Measurements from ENCODE around the gene MEGF11. TPM values are rescaled to one million over a fixed set of nuclear protein-coding genes. Genes with fewer than 3 reads are reported as not detected.
A peak's percentile ranks its signal among the peaks of the same experiment; 100 is the strongest.

Gene MEGF11
- total RNA-seq, 4 donors from 2014 or later: 2.4 to 8.5 (median 4.3) TPM

- TF ChIP-seq EP300 (IDR thresholded peaks at IDR 0.05) (no peak), POLR2A (IDR thresholded peaks at IDR 0.05) (no peak), POLR2AphosphoS5 (IDR thresholded peaks at IDR 0.05) (no peak)
- TF ChIP-seq, protein P1, sequence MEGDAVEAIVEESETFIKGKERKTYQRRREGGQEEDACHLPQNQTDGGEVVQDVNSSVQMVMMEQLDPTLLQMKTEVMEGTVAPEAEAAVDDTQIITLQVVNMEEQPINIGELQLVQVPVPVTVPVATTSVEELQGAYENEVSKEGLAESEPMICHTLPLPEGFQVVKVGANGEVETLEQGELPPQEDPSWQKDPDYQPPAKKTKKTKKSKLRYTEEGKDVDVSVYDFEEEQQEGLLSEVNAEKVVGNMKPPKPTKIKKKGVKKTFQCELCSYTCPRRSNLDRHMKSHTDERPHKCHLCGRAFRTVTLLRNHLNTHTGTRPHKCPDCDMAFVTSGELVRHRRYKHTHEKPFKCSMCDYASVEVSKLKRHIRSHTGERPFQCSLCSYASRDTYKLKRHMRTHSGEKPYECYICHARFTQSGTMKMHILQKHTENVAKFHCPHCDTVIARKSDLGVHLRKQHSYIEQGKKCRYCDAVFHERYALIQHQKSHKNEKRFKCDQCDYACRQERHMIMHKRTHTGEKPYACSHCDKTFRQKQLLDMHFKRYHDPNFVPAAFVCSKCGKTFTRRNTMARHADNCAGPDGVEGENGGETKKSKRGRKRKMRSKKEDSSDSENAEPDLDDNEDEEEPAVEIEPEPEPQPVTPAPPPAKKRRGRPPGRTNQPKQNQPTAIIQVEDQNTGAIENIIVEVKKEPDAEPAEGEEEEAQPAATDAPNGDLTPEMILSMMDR (IDR thresholded peaks at IDR 0.05): no peak
- WGBS: 85% methylated on average over 9 of the region's 9 CpGs
- H3K4me3 ChIP-seq: no peak overlapping the region
- H3K9me3 ChIP-seq: no peaks in the 10 kb centered on the region
- DNase-seq (ENCODE audit: low spot score in 2 of 2): peak in 1 of 2 donors; percentile 49
- H3K36me3 ChIP-seq: no peaks in the 10 kb centered on the region
- peaks cover 5% of the 10 kb centered on the region for H3K4me1 ChIP-seq
- no peak overlapping the region for H3K27ac ChIP-seq
- H3K27me3 ChIP-seq: no peaks in the 10 kb centered on the region
Observed at GRCh38 chr15:66094331-66094730, 159.2 kb downstream of the MEGF11 start.

- Histone ChIP-seq H3K27ac (no peak overlapping the region), H3K4me1 (no peaks in the 10 kb centered on the region), H3K9me3 (no peaks in the 10 kb centered on the region), H3K36me3 (no peaks in the 10 kb centered on the region), H3K4me3 (no peak overlapping the region), H3K27me3 (no peaks in the 10 kb centered on the region)
- DNase-seq (ENCODE audit: low spot score in 2 of 2): peak in 1 of 2 donors; percentile 15
- TF ChIP-seq POLR2AphosphoS5 (IDR thresholded peaks at IDR 0.05) (no peak), POLR2A (IDR thresholded peaks at IDR 0.05) (no peak), EP300 (IDR thresholded peaks at IDR 0.05) (no peak)
- TF ChIP-seq, protein P1 (IDR thresholded peaks at IDR 0.05): no peak
- 80% methylated on average over 7 of the region's 7 CpGs for WGBS
Observed at GRCh38 chr15:66092053-66093016, 161.2 kb downstream of the MEGF11 start.

DNA sequence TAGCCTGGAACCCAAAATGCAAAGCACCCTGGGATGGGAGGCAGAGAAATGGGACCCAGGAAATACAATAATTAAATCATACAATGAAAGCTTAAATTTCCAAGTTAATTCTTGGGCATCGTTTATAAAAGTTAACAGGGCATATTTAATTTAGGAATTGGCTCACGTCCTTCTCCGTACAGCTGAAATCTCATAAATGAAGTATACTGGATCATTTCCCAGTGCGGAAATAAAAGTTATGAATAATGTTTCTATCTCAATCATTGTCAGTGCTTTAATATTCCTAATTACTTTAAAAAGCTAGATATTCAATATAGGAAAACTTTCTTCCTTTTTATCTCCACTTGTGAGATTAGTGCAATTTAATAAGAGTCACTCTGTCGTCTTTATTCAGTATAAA is 164.0 kb downstream of the MEGF11 start:
- Histone ChIP-seq H3K27me3 (no peaks in the 10 kb centered on the region), H3K9me3 (no peaks in the 10 kb centered on the region), H3K36me3 (no peaks in the 10 kb centered on the region), H3K4me1 (no peaks in the 10 kb centered on the region), H3K27ac (no peak overlapping the region), H3K4me3 (no peak overlapping the region)
- no peak for DNase-seq (ENCODE audit: low spot score in 2 of 2)
- 64% methylated on average over 5 of the region's 5 CpGs for WGBS
- TF ChIP-seq POLR2AphosphoS5 (IDR thresholded peaks at IDR 0.05): no peak
- no peak for TF ChIP-seq POLR2A (IDR thresholded peaks at IDR 0.05)

GRCh38 chr15:66089049-66089448 is 164.5 kb downstream of the MEGF11 start:
- 84% methylated on average over 7 of the region's 7 CpGs for WGBS

DNA sequence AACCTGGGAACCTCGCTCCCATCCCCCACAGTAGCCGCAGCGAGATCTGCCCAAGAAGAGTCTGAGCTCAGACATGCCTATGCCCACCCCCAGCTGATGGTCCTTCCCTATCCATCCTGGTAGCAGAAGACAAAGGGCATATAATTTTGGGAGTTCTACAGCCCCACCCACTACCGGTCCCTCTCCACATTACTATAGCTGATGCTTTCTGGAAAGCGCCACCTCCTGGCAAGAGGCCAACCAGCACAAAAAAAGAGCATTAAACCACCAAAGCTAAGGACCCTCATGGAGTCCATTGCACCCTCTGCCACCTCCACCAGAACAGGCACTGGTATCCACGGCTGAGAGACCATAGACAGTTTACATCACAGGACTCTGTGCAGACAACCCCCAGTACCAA is 168.4 kb downstream of the MEGF11 start:
- peaks cover 4% of the 10 kb centered on the region for H3K27me3 ChIP-seq

More at GRCh38 chr15:66089049-66089448, 164.5 kb downstream of the MEGF11 start:
- Histone ChIP-seq H3K27me3 (no peaks in the 10 kb centered on the region), H3K4me3 (no peak overlapping the region), H3K27ac (no peak overlapping the region), H3K9me3 (no peaks in the 10 kb centered on the region), H3K4me1 (no peaks in the 10 kb centered on the region), H3K36me3 (no peaks in the 10 kb centered on the region)
- DNase-seq (ENCODE audit: low spot score in 2 of 2): peak in 1 of 2 donors; percentile 29
- TF ChIP-seq POLR2AphosphoS5 (IDR thresholded peaks at IDR 0.05): no peak
- TF ChIP-seq, protein P1 (IDR thresholded peaks at IDR 0.05): no peak

More for the DNA sequence above, 168.4 kb downstream of the MEGF11 start:
- H3K4me3 ChIP-seq: no peak overlapping the region
- H3K9me3 ChIP-seq: no peaks in the 10 kb centered on the region
- no peaks in the 10 kb centered on the region for H3K4me1 ChIP-seq
- no peak for TF ChIP-seq POLR2AphosphoS5 (IDR thresholded peaks at IDR 0.05)
- no peak for TF ChIP-seq EP300 (IDR thresholded peaks at IDR 0.05)
- TF ChIP-seq, protein P1 (IDR thresholded peaks at IDR 0.05): no peak
- no peak for TF ChIP-seq POLR2A (IDR thresholded peaks at IDR 0.05)
- no peak overlapping the region for H3K27ac ChIP-seq
- H3K36me3 ChIP-seq: no peaks in the 10 kb centered on the region
- DNase-seq (ENCODE audit: low spot score in 2 of 2): no peak
- WGBS: 88% methylated on average over 2 of the region's 6 CpGs
